GM23338 (cell line): ENCODE data around the gene OTOG.

ENCODE experiments used
- POLR2AphosphoS5 ChIP-seq: IDR thresholded peaks from 2 replicates; pipeline ENCODE4 v1.6.1; 2016; ENCODE audit warnings: antibody characterized with exemption, low read depth
- STAT1 ChIP-seq: IDR thresholded peaks from one replicate; pipeline ENCODE4 v1.6.1; 2016; ENCODE audit warnings: antibody characterized with exemption; ENCODE audit not compliant: unreplicated experiment

GRCh38 chr11:17636721-17637120 lies 89.7 kb downstream of the OTOG start:
- TF ChIP-seq POLR2AphosphoS5, result no peak
- TF ChIP-seq STAT1, result no peak
